Measurements from ENCODE around the gene CHST15. TPM values are rescaled to one million over a fixed set of nuclear protein-coding genes. Genes with fewer than 3 reads are reported as not detected.

CHST15 gene
- total RNA-seq, 3 donors from 2014 or later = 4.8 to 64.5 (median 10.8) TPM

DNA sequence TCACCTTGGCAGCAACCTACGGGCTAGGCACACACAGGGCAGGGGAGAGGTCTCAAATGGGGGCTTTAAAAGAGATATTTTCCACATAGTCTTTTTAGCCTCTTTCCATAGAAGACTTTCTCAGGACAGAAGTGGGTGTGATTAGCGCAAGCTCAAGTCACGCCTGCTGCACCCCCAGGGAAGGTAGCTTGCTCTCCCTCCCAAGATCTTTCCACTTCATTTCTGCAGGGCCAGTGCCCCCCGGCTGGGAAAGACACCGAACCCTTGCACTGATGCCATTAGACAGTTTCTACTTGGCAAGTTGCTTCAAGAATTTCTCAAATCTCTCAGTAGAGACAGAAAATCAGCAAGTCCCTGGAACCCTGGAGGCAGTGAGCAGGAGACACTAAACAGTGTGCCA is 19.4 kb downstream of the CHST15 start:
- Histone ChIP-seq H3K36me3 (ENCODE audit: low read depth) (no peaks in the 10 kb centered on the region), H3K9me3 (no peaks in the 10 kb centered on the region), H3K4me1 (ENCODE audit: low read depth) (no peaks in the 10 kb centered on the region), H3K4me3 (no peak overlapping the region)
- TF ChIP-seq, protein P1, sequence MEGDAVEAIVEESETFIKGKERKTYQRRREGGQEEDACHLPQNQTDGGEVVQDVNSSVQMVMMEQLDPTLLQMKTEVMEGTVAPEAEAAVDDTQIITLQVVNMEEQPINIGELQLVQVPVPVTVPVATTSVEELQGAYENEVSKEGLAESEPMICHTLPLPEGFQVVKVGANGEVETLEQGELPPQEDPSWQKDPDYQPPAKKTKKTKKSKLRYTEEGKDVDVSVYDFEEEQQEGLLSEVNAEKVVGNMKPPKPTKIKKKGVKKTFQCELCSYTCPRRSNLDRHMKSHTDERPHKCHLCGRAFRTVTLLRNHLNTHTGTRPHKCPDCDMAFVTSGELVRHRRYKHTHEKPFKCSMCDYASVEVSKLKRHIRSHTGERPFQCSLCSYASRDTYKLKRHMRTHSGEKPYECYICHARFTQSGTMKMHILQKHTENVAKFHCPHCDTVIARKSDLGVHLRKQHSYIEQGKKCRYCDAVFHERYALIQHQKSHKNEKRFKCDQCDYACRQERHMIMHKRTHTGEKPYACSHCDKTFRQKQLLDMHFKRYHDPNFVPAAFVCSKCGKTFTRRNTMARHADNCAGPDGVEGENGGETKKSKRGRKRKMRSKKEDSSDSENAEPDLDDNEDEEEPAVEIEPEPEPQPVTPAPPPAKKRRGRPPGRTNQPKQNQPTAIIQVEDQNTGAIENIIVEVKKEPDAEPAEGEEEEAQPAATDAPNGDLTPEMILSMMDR (IDR thresholded peaks at IDR 0.05) = no peak
- ATAC-seq = no peak
- intact Hi-C loops (cut with DNase I, micrococcal nuclease) = no loop called here
- DNase-seq = no peak

DNA sequence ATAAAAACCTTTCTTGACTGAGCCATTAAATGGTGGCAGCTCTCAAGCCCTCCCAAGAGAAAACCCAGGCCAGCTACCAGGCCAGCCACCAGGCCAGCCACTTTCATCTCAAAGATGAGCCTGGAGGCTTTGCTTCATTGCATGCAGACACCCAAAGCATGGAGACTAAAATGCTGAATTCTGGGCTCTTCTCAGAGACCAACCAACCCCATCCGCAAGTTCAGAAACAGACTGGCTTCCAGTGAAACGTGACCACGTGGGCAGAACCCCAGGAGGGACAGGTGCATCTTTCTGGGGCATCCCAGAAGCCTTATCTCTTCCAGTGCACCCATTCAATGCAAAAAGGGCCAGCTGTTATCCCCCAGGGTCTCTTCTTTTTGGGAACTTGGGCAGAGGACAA is 20.9 kb downstream of the CHST15 start:
- H3K4me3 ChIP-seq = no peak overlapping the region
- TF ChIP-seq, protein P1 (IDR thresholded peaks at IDR 0.05) = no peak
- H3K4me1 ChIP-seq (ENCODE audit: low read depth) = no peaks in the 10 kb centered on the region
- ATAC-seq = no peak
- DNase-seq = no peak
- no peaks in the 10 kb centered on the region for H3K36me3 ChIP-seq (ENCODE audit: low read depth)
- intact Hi-C loops (cut with DNase I, micrococcal nuclease) = no loop called here
- no peaks in the 10 kb centered on the region for H3K9me3 ChIP-seq

DNA sequence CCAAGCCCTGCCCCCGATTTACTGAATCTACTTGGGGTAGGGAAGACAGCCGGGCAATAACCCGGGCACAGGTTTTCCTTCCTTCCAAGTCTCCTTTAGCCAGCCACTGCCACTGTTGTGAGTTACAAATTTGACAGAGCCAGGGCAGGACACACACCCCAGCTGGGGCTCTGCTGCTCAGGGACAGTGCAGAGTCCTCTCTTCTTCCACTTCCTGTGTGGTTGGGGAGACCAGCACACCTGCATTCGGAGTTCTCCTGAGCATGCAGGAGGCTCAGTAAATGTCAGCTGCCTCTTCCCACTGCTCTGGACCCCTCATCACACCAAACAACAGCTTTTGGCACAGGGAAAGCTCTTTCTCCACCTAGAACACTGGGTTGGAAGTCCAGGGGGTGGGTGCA is 21.3 kb downstream of the CHST15 start:
- TF ChIP-seq, protein P1 (IDR thresholded peaks at IDR 0.05) = no peak
- Histone ChIP-seq H3K4me1 (ENCODE audit: low read depth) (no peaks in the 10 kb centered on the region), H3K36me3 (ENCODE audit: low read depth) (no peaks in the 10 kb centered on the region), H3K9me3 (no peaks in the 10 kb centered on the region), H3K4me3 (no peak overlapping the region)
- intact Hi-C loops (cut with DNase I, micrococcal nuclease) = no loop called here
- ATAC-seq (peak; percentile 48), DNase-seq (no peak)

DNA sequence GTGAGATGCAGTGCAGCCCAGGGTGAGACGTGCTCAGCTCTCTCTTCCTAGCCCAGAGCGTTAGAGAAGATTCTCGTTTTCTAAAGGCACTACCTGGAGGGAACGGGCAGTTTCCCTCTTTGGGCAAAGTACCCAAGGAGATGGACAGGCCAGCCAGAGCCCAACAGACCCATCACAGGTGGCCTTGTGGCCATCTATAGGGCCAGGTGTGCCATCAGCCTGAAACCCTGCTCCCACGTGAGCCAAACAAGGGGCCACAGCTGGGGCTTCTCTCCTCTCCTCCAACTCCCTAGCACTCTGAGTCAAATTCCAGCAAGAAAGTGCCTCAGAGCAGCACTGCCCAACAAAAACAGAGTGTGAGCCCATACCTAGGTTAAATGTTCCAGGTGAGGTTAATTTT is 22.3 kb downstream of the CHST15 start:
- intact Hi-C loops (cut with DNase I, micrococcal nuclease) = no loop called here
- Histone ChIP-seq H3K36me3 (ENCODE audit: low read depth) (no peaks in the 10 kb centered on the region), H3K9me3 (no peaks in the 10 kb centered on the region), H3K4me1 (ENCODE audit: low read depth) (no peaks in the 10 kb centered on the region), H3K4me3 (no peak overlapping the region)
- TF ChIP-seq, protein P1 (IDR thresholded peaks at IDR 0.05) = no peak
- no peak for DNase-seq
- no peak for ATAC-seq

DNA sequence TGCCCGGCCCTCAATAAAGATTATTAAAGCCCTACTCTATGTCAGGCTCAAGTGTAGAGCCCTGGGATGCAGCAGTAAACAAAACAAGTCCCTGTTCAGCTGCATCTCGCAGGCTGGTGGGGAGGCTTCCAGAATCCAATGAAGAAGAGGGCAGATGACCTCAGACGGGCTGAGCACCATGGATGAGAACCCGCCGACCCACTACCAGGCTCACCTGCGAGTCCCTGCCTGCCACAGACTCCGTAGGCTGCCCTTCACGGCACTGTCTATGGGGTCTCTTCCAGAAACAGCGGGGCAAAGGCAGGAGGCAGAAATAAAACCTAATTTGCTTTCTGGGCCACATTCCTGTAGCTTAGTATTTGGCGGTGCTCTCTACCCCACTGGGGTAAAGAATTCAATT is 22.7 kb downstream of the CHST15 start:
- no peaks in the 10 kb centered on the region for H3K9me3 ChIP-seq
- no peaks in the 10 kb centered on the region for H3K36me3 ChIP-seq (ENCODE audit: low read depth)
- DNase-seq (no peak), ATAC-seq (no peak)
- intact Hi-C loops (cut with DNase I, micrococcal nuclease) = no loop called here
- TF ChIP-seq, protein P1 (IDR thresholded peaks at IDR 0.05) = no peak
- H3K4me1 ChIP-seq (ENCODE audit: low read depth) = peaks cover 2% of the 10 kb centered on the region
- no peak overlapping the region for H3K4me3 ChIP-seq
